Rectal smooth muscle tissue (tissue), 1 donor: ENCODE data around the gene RPL38.

Experiments
- H3K27ac ChIP-seq: one replicate; pipeline ENCODE4 v1.7.0; 2013; ENCODE audit warnings: low read depth, low read length, inconsistent platforms
- H3K27me3 ChIP-seq: one replicate; pipeline ENCODE4 v1.7.0; 2013; ENCODE audit warnings: low read length; ENCODE audit not compliant: control insufficient read depth, insufficient read depth
- H3K36me3 ChIP-seq: one replicate; pipeline ENCODE4 v1.7.0; 2013; ENCODE audit warnings: low read length; ENCODE audit not compliant: control insufficient read depth, insufficient read depth
- H3K4me1 ChIP-seq: one replicate; pipeline ENCODE4 v1.7.0; 2013; ENCODE audit warnings: low read length; ENCODE audit not compliant: control insufficient read depth, insufficient read depth
- H3K4me3 ChIP-seq: one replicate; pipeline ENCODE4 v1.7.0; 2013; ENCODE audit warnings: low read length
- H3K9ac ChIP-seq: one replicate; pipeline ENCODE4 v1.7.0; 2013; ENCODE audit warnings: low read length

Gene RPL38

DNA sequence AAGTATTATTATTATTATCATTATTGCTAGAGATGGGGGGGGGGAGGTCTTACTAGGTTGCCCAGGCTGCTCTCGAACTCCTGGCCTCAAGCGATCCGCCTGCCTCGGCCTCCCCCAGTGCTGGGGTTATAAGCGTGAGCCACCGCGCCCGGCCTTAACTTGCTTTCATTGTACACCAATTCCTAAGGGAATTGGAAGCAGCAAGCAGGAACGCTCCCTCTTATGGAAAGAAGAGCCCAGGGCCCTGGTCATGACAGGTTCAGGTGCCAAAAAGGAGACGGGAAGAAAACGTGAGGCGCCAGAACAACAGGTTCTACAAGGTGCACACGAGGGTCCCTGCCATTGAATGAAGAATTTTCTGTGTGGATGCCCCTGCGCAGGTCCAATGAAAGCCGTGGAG is 540 bp upstream of the RPL38 start:
- H3K9ac ChIP-seq, result no peak overlapping the region
- no peak overlapping the region for H3K4me3 ChIP-seq
- peaks cover 14% of the 10 kb centered on the region for H3K36me3 ChIP-seq
- peaks cover 3% of the 10 kb centered on the region for H3K27me3 ChIP-seq
- H3K4me1 ChIP-seq, result peaks cover 13% of the 10 kb centered on the region
- no peak overlapping the region for H3K27ac ChIP-seq

DNA sequence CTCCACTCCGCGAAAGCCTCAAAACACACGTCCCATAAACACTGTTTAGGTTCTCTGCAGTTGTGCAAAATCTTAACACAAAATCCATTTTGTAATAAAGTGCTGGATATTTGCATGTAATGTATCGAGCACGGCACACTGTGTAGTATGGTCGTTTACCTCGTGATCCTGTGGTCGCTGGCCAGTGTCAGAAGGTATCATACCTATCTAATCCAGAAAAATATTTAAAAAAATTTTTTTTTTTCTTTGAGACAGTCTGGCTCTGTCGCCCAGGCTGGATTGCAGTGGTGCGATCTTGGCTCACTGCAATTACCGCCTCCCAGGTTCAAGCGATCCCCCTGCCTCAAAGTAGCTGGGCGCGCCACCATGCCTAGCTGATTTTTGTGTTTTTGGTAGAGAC is 996 bp downstream of the RPL38 start:
- H3K4me3 ChIP-seq, result peak overlapping the region; percentile 79
- H3K27ac ChIP-seq, result peak overlapping the region; percentile 77
- H3K4me1 ChIP-seq, result peaks cover 13% of the 10 kb centered on the region
- peaks cover 25% of the 10 kb centered on the region for H3K36me3 ChIP-seq
- peak overlapping the region; percentile 64 for H3K9ac ChIP-seq
- H3K27me3 ChIP-seq, result peaks cover 3% of the 10 kb centered on the region

GRCh38 chr17:74205274-74205673 is 1.8 kb downstream of the RPL38 start:
- H3K4me1 ChIP-seq, result peaks cover 13% of the 10 kb centered on the region
- H3K27ac ChIP-seq, result no peak overlapping the region
- H3K4me3 ChIP-seq, result peak overlapping the region; percentile 25
- no peaks in the 10 kb centered on the region for H3K27me3 ChIP-seq
- peaks cover 31% of the 10 kb centered on the region for H3K36me3 ChIP-seq
- H3K9ac ChIP-seq, result peak overlapping the region; percentile 41

GRCh38 chr17:74206332-74206818 is 2.9 kb downstream of the RPL38 start:
- Histone ChIP-seq H3K4me3 (no peak overlapping the region), H3K9ac (no peak overlapping the region), H3K27ac (no peak overlapping the region), H3K36me3 (peaks cover 35% of the 10 kb centered on the region), H3K4me1 (peaks cover 18% of the 10 kb centered on the region), H3K27me3 (no peaks in the 10 kb centered on the region)

DNA sequence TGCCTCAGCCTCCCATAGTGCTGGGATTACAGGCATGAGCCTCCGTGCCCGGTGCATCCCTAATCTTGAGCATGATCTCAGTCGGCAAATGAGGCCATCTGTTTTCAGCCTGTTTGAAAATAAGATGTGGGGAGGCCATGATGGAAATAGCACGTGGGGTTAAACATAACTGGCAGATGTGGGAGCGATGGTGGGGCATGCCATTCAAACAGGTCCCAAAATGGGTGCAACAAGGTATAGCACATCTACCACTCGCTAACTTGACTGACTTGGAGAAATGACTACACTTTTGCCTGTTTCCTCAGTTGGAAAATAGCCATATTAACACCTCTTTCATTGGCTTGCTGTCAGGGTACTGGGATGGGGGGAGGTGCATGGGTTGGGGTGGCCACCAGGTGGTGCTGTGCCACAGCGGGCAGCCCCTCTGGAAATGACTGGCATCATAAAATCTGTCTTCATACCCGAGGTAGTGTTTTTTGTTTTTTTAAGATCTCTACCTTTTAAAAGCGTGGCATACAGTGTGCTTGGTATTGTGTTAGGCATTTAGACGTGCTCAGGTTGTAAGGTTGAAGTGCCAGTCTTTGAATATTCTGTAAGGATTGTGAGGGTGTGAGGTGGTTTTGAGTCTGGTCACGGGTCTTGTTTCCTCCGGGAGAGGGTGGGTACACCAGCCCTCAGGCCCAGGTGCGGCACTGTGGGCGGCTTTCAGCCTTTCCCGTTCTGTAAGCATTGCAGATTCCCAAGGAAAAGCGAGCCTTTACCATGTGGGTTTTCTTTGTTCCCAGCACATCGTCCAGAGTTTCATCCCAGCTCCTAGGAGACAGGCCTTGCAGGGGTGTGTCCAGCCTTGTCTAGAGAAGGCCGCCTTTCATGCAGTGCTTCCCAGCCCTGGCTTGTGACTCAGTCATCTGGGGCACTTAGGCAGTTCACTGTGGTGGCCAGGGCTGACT is 7.0 kb downstream of the RPL38 start:
- H3K9ac ChIP-seq, result no peak overlapping the region
- no peaks in the 10 kb centered on the region for H3K27me3 ChIP-seq
- H3K4me3 ChIP-seq, result no peak overlapping the region

DNA sequence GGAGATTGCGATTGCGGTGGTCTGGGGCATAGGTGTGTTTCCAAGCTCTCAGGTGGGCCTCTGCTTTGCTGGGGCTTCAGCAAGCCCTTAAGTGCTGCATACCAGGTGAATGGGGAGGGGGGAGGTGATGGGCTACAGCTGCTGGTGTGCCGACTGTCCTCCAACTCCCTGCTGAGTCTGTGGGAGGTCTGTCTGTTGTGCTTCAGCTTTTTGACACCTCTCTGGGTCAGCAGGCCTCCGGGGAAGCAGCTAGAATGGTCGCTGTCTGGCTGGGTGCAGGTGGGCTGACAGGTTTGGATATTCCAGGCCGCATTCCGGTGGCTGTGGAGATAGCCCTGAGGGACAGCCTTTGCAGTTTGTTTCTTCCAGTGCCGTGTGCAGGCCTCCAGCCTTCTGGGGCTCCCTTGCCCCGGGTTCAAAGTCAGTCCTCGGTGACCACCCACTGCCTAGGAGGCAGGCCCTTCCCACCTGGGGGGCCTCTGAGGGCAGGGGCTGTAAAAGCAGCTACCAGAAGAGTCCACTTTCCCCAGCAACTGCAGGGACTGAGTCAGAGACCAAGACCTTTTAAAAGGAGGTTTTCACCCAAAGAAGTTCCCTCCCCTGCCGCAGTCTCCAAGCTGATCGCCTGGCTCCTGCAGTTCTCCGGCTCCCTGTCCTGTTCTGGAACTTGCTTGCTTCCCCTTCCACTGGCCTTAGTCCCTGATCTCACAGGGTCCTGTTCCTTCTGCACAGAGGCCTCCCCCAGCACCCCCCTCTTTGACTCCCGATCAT is 7.8 kb downstream of the RPL38 start:
- peaks cover 29% of the 10 kb centered on the region for H3K36me3 ChIP-seq
- no peak overlapping the region for H3K9ac ChIP-seq
- H3K27ac ChIP-seq, result no peak overlapping the region
- H3K4me3 ChIP-seq, result peak overlapping the region; percentile 66
- H3K27me3 ChIP-seq, result no peaks in the 10 kb centered on the region
- H3K4me1 ChIP-seq, result peaks cover 11% of the 10 kb centered on the region

More for the DNA sequence above, 7.0 kb downstream of the RPL38 start:
- Histone ChIP-seq H3K4me1 (peaks cover 11% of the 10 kb centered on the region), H3K27ac (no peak overlapping the region), H3K36me3 (peaks cover 31% of the 10 kb centered on the region)

DNA sequence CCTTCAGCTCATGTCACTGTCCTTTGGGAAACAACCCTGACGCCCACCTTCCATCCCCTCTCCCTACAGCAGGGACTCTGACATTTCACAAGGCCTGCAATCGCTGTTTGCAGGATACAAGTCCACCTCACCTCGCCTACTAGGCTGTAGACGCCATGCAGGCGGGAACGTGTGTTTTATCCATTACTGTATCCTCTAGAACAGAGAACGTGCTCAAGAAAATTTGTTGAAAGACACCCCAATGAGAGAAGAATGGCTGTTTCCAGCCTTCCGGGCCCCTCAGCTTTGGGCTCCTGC is 8.4 kb downstream of the RPL38 start:
- no peak overlapping the region for H3K9ac ChIP-seq
- H3K4me1 ChIP-seq, result peaks cover 11% of the 10 kb centered on the region
- H3K4me3 ChIP-seq, result peak overlapping the region; percentile 66
- no peak overlapping the region for H3K27ac ChIP-seq
- H3K27me3 ChIP-seq, result no peaks in the 10 kb centered on the region
- peaks cover 28% of the 10 kb centered on the region for H3K36me3 ChIP-seq

- peak overlapping the region; percentile 21 for H3K27ac ChIP-seq
- H3K36me3 ChIP-seq, result peaks cover 25% of the 10 kb centered on the region
- H3K4me3 ChIP-seq, result peak overlapping the region; percentile 66
- H3K27me3 ChIP-seq, result no peaks in the 10 kb centered on the region
- peaks cover 11% of the 10 kb centered on the region for H3K4me1 ChIP-seq
- peak overlapping the region; percentile 18 for H3K9ac ChIP-seq
These were observed 8.9 kb downstream of the RPL38 start for GRCh38 chr17:74212209-74212912.

- H3K27me3 ChIP-seq, result no peaks in the 10 kb centered on the region
- peaks cover 11% of the 10 kb centered on the region for H3K4me1 ChIP-seq
- H3K9ac ChIP-seq, result peak within 1 kb of the TSS; percentile 18
- H3K27ac ChIP-seq, result peak within 1 kb of the TSS; percentile 21
- peaks cover 20% of the 10 kb centered on the region for H3K36me3 ChIP-seq
- peak within 1 kb of the TSS; percentile 66 for H3K4me3 ChIP-seq
These were observed 9.7 kb downstream of the RPL38 start, which contains the start of gene TTYH2 for GRCh38 chr17:74212913-74213791. Gene TTYH2 (plus strand): TSS chr17:74213571. CDS start chr17:74213588, 17 bp downstream.

DNA sequence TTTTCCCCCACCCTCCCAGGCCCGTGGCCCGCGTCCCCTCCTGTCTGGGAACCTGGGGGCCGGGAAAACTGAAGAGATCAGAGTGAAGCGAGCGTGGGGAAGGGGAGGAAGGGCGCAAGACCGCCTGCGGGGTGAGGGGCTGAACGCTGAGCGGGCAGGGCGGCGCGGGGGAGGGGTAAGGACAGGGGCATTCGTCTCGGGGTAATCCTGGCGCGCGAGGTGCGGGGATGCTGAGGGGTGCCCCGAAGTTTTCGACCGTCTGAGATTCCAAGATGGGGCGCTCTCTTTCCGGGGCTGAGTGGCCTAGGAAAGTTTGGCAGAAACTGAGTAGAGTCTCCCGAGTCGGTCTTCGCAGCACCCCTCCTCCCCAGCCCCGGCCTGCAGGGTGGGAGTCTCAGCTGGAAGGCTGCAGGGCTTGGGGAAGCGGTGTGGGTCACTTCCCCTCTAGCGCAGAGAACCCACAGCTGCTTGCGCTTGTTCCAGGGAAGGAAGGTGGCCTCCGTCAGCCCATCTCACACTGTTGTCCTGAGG is 10.4 kb downstream of the RPL38 start:
- H3K27me3 ChIP-seq, result no peaks in the 10 kb centered on the region
- peaks cover 16% of the 10 kb centered on the region for H3K36me3 ChIP-seq
- peaks cover 11% of the 10 kb centered on the region for H3K4me1 ChIP-seq
- peak overlapping the region; percentile 66 for H3K4me3 ChIP-seq
- peak overlapping the region; percentile 2 for H3K27ac ChIP-seq
- H3K9ac ChIP-seq, result no peak overlapping the region
